Ectodermal cell (in vitro differentiated cells): ENCODE results near the gene RNF207.

ENCODE experiments used
- H3K27ac ChIP-seq: 2 replicates; pipeline ENCODE4 v1.7.0; 2013; ENCODE audit warnings: mild to moderate bottlenecking, low read depth, low read length; ENCODE audit not compliant: insufficient read depth, poor library complexity, severe bottlenecking
- H3K27me3 ChIP-seq: 2 replicates; pipeline ENCODE4 v1.7.0; 2013; ENCODE audit warnings: mild to moderate bottlenecking, low read length; ENCODE audit not compliant: insufficient read depth, control insufficient read depth, poor library complexity, severe bottlenecking
- H3K36me3 ChIP-seq: one replicate; pipeline ENCODE4 v1.7.0; 2013; ENCODE audit warnings: low read length; ENCODE audit not compliant: control insufficient read depth, insufficient read depth
- H3K4me1 ChIP-seq: one replicate; pipeline ENCODE4 v1.7.0; 2013; ENCODE audit warnings: low read length; ENCODE audit not compliant: control insufficient read depth, insufficient read depth
- H3K4me3 ChIP-seq: 2 replicates; pipeline ENCODE4 v1.7.0; 2013; ENCODE audit warnings: low read depth, low read length, control low read depth; ENCODE audit not compliant: insufficient read depth
- H3K9me3 ChIP-seq: 2 replicates; pipeline ENCODE4 v1.7.0; 2013; ENCODE audit warnings: mild to moderate bottlenecking, low read length, moderate library complexity; ENCODE audit not compliant: control insufficient read depth
- WGBS, 2 experiments: methylation state at CpG; one replicate each; pipeline ENCODE4 v1.1.7; 2013; ENCODE audit warnings: missing lambda C conversion rate in 2 of 2; 5-methylcytosine and 5-hydroxymethylcytosine counted together

The RNF207 gene

DNA sequence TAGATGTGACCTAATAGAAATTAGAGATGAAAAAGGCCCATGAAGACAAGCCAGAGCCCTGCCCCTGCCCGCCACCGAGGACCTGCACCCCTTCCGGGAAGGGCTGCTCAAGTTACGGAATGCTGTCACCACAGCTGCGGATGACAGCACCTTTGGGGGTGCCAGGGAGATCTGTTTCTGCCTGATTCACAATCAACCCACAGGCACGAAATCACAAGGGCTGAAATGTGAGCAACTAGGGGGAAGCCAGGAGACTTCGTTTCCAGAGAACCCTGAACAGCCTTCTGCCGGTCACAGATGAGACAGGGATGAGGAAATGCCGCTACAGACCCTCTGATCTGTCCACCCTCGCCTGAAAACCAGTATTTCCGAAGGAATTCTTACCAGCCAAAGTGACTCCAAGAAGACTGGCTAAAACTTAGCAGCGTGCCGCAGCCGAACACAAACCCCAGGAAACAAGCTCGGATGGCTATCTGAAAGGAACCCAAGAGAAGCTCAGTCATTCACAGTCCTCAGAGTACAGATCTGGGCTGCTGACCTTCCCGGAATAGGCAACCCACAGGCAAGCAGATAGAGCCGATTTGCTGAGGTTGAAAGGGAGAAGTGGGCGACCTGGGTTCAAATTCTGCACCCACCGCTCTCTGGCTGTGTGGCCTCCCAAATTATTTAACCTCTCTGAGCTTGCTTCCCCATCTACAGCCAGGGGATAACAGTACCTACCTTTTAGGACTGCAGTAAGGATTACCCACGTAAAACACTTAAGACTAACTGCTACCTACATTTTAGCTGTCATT, 28.8 kb downstream of the RNF207 start:
- no peaks in the 10 kb centered on the region for H3K9me3 ChIP-seq
- H3K27ac ChIP-seq, result no peak overlapping the region
- peaks cover 3% of the 10 kb centered on the region for H3K27me3 ChIP-seq
- peak overlapping the region; percentile 78 for H3K4me3 ChIP-seq
- 41 to 48% methylated on average over 20 of the region's 20 CpGs for WGBS, 2 experiments
- peaks cover 29% of the 10 kb centered on the region for H3K36me3 ChIP-seq
- H3K4me1 ChIP-seq, result peaks cover 21% of the 10 kb centered on the region

DNA sequence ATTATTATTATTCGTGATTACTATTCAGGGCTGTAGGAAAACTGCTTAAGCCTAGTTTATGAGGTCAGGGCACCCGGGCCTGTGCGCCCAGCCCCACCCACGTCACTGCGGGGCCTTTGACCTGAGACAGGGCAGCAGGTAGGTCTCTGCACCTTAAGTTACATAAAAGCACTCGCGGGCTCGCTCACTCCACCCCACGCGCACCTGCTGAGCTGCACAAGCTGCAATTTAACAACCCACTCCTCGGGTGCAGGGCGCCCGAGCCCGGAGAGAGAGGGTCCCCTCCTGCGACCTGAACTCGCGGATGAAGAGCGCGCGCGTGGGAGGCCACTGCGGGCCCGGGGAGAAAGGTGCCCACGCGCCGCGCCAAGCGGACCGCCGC, 29.4 kb downstream of the RNF207 start:
- Histone ChIP-seq H3K36me3 (peaks cover 27% of the 10 kb centered on the region), H3K4me1 (peaks cover 23% of the 10 kb centered on the region), H3K27me3 (peaks cover 8% of the 10 kb centered on the region), H3K9me3 (no peaks in the 10 kb centered on the region), H3K4me3 (peak overlapping the region; percentile 78), H3K27ac (no peak overlapping the region)
- WGBS, 2 experiments, result 0 to 1% methylated on average over 29 to 30 of the region's 30 CpGs

DNA sequence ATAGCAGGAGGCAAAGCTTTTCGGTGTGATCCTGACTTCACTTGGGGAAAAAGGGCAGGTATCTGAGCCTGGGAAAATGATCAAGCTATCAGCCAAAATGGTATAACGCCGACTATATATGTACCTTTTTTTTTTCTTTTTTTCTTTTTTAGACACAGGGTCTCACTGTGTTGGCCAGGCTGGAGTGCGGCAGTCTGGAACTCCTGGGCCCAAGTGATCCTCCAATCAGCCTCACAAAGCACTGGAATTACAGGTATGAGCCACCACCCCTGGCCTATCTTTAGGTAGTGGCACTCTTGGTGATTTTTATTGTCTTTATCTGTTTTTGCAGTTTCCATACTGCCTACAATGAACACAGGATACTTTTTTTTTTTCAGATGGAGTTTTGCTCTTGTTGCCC, 31.2 kb downstream of the RNF207 start:
- 94 to 98% methylated on average over 4 of the region's 4 CpGs for whole genome bisulfite sequencing, 2 experiments
- H3K27me3 ChIP-seq, result peaks cover 25% of the 10 kb centered on the region
- peaks cover 11% of the 10 kb centered on the region for H3K36me3 ChIP-seq
- H3K4me3 ChIP-seq, result no peak overlapping the region
- no peak overlapping the region for H3K27ac ChIP-seq
- peaks cover 37% of the 10 kb centered on the region for H3K4me1 ChIP-seq
- no peaks in the 10 kb centered on the region for H3K9me3 ChIP-seq

DNA sequence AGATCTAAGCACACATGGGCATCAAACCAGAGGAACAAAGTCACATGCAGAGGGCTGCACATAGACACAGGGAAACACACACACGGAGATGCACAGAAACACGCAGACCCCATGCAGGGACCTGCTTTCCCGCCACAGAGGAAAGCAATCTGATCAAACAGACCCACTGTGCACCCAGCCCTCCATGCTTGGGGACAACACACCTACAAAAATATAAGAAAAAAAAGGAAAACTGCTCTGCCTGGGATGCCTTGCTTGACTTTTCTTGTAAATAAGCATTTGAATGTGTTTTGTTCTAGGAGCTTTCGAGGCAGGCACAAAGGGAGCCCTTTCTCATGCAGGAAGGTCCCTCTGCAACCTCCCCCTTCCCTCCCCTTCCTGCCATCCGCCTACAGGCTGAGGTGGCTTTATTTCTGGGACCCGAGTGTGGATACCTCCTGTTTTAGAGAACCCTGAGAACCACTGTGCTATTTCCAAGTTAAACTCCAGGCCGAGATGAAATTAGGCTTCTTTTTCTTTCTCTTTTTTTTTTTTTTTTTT, 33.4 kb downstream of the RNF207 start:
- no peaks in the 10 kb centered on the region for H3K9me3 ChIP-seq
- H3K4me3 ChIP-seq, result no peak overlapping the region
- H3K36me3 ChIP-seq, result no peaks in the 10 kb centered on the region
- peaks cover 47% of the 10 kb centered on the region for H3K27me3 ChIP-seq
- WGBS, 2 experiments, result 2% methylated on average over 7 of the region's 7 CpGs
- peaks cover 42% of the 10 kb centered on the region for H3K4me1 ChIP-seq
- peak overlapping the region; percentile 11 for H3K27ac ChIP-seq

DNA sequence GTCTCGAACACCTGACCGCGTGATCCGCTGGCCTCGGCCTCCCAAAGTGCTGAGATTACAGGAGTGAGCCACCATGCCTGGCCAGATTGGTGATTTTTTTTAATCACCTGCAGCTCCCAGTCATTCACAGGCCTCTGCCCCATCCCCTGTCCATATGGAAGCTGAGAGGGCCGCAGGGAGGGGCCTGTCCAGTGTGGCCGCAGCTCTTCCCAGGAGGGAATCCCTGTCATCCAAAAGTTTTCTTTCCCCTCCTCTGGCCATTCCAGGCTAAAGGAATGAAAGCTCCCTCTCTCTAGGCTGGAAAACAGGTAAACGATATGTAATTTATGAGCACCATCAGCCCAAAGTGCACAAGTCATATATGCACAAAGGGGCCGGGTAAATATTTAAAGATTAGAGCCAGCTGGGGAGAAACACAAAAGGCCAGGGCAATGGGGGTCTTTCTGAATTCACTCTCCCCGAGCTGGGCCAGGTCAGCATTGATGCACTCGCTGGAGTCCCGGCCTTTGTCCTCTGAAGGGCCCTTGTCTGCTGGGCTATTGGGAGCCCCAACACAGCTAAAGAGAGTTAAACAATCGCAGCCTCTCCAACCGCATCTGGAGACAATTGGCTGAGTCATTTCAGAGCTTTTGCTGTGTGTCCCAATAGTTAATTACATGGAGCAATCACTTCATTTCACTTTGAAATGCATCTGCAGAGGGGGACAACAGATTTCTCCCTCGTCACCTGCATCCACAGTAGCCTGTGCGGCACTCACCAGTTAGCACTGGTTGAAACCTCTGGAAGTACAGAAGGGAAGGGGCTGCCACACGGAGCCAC, 34.2 kb downstream of the RNF207 start:
- Histone ChIP-seq H3K4me1 (peaks cover 35% of the 10 kb centered on the region), H3K27me3 (peaks cover 52% of the 10 kb centered on the region)

DNA sequence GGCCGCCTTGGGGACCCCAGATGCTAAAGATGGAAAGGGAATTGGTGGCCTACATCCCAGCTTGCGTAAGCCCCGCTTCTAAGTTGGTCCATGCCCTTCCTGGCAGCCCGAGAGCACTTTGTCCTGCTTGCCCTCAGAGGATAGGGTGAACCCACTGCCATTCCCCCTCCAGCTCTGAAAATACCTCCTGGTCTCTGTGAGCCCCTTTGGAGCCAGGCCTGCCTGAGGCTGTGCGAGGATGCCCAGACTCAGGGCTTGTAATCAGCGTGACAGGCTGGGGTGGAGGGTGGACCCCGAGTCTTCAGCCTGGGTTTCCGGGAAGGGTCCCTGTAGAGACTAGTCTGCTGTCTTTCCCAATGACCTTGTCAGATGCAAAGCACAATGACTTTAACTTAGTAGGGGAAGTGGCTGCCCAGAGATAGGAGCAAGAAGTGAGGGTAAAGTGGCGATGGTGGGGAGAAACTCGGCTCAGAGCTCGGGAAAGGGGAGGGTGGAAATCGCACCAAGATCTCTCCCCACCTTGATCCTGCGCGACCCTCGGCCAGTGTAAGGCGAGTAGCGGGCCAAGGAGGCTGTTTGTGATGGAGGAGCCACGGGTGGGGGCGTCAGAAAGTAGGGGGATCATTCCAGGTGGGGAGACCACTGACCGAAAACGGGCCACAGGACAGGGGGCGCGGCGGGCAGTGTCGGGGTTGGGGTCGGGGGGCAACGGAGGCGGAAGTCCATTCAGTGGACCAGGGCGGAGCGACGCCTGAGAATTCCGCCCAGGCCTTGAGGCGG, 35.4 kb downstream of the RNF207 start:
- Histone ChIP-seq H3K4me3 (no peak overlapping the region), H3K36me3 (no peaks in the 10 kb centered on the region), H3K27ac (peak overlapping the region; percentile 91), H3K4me1 (peaks cover 37% of the 10 kb centered on the region), H3K27me3 (peaks cover 52% of the 10 kb centered on the region), H3K9me3 (no peaks in the 10 kb centered on the region)
- 15% methylated on average over 33 of the region's 33 CpGs for WGBS, 2 experiments

More for the DNA sequence above, 34.2 kb downstream of the RNF207 start:
- no peak overlapping the region for H3K4me3 ChIP-seq
- no peaks in the 10 kb centered on the region for H3K36me3 ChIP-seq
- no peaks in the 10 kb centered on the region for H3K9me3 ChIP-seq
- H3K27ac ChIP-seq, result peak overlapping the region; percentile 91
- WGBS, 2 experiments, result 11 to 13% methylated on average over 17 of the region's 17 CpGs

DNA sequence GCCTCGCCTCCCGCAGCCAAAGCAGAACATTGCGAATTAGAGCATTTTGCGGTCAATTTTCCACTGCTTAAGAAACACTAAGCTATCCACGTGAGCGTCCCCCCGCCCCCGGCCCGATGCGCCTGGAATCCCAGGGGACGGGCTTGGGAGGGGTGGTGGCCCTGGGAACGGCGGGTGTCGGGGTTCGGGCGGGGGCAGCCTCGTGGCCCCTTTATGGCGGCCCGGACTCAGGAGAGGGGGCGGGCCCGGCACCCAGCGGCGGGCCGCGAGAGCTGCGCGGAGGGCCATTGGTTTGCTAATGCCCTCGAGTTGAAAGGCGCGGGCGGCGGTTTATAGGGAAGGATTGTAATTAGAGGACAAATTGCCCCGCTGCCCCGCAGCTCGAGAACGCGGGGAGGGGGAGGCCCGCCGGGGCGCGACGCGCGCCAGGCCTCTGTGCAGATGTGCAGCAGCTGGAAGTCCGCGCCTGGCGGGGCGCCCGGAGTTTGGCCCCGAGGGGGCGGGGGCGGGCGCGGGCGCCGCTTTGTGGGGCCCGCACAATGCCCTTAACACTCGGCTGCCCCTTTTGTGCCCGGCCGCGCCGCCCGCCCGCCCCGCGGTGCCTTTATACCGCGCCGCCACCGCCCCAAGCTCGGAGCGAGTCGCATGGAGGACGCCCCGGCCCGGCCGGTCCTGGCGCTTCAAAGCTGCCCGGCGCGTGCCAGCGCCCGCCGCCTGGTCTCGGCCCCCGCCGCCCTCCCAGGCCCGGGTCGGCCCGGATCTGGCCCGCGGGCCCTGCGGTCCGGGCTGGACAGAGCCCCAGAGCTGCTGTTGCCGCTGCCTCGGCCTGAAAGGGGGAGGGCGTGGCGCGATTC, 36.2 kb downstream of the RNF207 start:
- Histone ChIP-seq H3K9me3 (no peaks in the 10 kb centered on the region), H3K27ac (peak overlapping the region; percentile 91), H3K36me3 (no peaks in the 10 kb centered on the region), H3K4me3 (peak overlapping the region; percentile 24), H3K4me1 (peaks cover 45% of the 10 kb centered on the region), H3K27me3 (peaks cover 55% of the 10 kb centered on the region)
- 0 to 1% methylated on average over 99 of the region's 99 CpGs for WGBS, 2 experiments

DNA sequence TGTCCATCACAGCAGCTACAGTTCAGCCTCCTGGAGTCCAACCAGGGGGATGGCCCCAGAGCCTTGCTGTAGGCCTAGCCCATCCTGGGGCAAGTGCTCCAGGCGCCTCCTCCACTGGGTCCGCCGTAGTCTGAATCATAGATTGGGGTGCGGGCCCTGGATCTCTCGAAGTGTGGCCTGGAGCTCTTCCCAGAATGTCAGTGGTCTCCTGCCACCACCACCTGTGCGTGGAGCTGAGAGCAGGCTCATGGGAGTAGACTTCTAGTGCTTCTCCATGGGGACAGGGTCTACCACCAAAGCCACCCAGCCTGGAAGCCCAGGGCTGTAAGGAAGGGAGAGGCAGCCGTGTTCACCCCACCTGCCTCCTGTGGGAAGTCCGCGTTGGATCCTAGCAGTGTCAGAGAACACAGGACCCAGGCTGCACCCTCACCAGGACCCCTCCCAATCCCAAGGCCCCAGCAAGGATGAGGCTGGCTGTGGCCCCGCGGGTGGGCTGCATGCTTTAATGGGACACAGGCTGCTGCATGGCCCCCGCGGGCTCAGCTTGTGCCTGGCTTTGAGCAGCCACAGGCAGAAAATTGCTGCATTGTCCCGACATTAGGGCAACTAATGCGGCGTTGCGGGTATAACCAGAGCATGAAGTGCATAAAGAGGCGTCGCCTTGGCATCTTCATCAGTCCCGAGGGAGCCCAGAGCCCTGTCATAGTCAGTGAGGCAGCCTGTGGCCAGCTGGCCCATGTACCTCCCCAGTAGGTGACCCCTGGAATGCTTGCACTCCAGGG, 37.3 kb downstream of the RNF207 start:
- Histone ChIP-seq H3K36me3 (no peaks in the 10 kb centered on the region), H3K9me3 (no peaks in the 10 kb centered on the region), H3K4me3 (peak overlapping the region; percentile 61), H3K27me3 (peaks cover 63% of the 10 kb centered on the region), H3K27ac (peak overlapping the region; percentile 38), H3K4me1 (peaks cover 49% of the 10 kb centered on the region)
- WGBS, 2 experiments, result 40 to 42% methylated on average over 20 of the region's 20 CpGs

DNA sequence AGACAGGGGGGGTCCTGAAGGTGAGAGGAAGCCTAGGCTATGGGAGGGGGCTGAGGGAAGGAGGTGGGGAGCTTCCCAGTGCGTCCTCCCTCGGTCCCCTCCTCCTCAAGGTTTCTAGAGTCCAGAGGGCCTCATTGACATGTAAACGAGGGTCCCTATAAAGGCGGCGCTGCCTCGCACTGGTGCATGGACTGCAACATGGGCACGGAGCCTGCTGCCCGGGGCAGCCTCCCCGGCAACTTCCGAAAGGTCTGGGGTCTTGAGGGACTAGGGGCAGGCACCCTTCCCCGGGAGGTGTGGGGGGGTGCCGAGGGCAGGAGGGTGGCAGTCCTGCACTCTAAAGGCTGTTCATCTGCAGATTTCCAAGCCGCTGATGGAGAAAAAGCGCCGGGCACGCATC, 38.1 kb downstream of the RNF207 start, which contains the start of gene HES3:
HES3 (plus strand) TSS at position 187 of the 400 bp plus-strand sequence; CDS start at position 374, 187 bp downstream.
- Histone ChIP-seq H3K4me3 (peak within 1 kb of the TSS; percentile 61), H3K27me3 (peaks cover 68% of the 10 kb centered on the region), H3K27ac (peak within 1 kb of the TSS; percentile 38), H3K36me3 (no peaks in the 10 kb centered on the region), H3K9me3 (no peaks in the 10 kb centered on the region), H3K4me1 (peaks cover 47% of the 10 kb centered on the region)
- WGBS, 2 experiments, result 1% methylated on average over 16 of the region's 16 CpGs
